Stomach (tissue), 4 donors: ENCODE results near the gene FKBP9.

Experiments
- CTCF ChIP-seq, 7 experiments: fragments of 450-650 bp in 4 of 7; fragments of 200-600 bp in 3 of 7; sonication (generic) in 3 of 7; IDR thresholded peaks; one replicate each; pipeline ENCODE4 v1.5.1; 2016 to 2019; ENCODE audit warnings: antibody characterized with exemption in 7 of 7, control low read depth in 2 of 7, mild to moderate bottlenecking in 1 of 7
- POLR2A ChIP-seq, 4 donors: fragments of 450-650 bp; IDR thresholded peaks; one replicate each; pipeline ENCODE4 v1.6.1; 2016; ENCODE audit warnings: antibody characterized with exemption in 4 of 4, control low read depth in 2 of 4, mild to moderate bottlenecking in 1 of 4, moderate library complexity in 1 of 4
- POLR2AphosphoS5 ChIP-seq, 3 donors: sonication (generic); formaldehyde crosslinking; IDR thresholded peaks; one replicate each; pipeline ENCODE4 v1.6.1; 2016; ENCODE audit warnings: antibody characterized with exemption in 3 of 3

GRCh38 chr7:33048704-33049103 is 91.5 kb downstream of the FKBP9 start:
- TF ChIP-seq CTCF (IDR thresholded peaks at IDR 0.05) (no peak), POLR2AphosphoS5 (IDR thresholded peaks at IDR 0.05) (no peak), POLR2A (IDR thresholded peaks at IDR 0.05) (no peak)
